SK-N-SH (cell line): ENCODE results near the gene A2M. TPM values are rescaled to one million over a fixed set of nuclear protein-coding genes. Genes with fewer than 3 reads are reported as not detected.

ENCODE experiments used
- CTCF ChIA-PET: fragments of 300-600, 350-600 bp; formaldehyde crosslinking; extraction: SDS; loops from one replicate; lab custom pipeline; 2021; lab: Yijun Ruan, JAX
- POLR2A ChIA-PET: fragments of 350-600 bp; sonication (Branson Sonifier 250); formaldehyde crosslinking; extraction: SDS; loops from one replicate; lab custom pipeline; 2020; ENCODE audit warnings: antibody characterized with exemption, inconsistent platforms; lab: Yijun Ruan, JAX
- DNase-seq: peaks from one replicate; pipeline ENCODE4 v3.0.0; 2012
- H2AFZ ChIP-seq: fragments of 200-600 bp; sonication (generic); 2 replicates; pipeline ENCODE4 v1.8.1; 2016; ENCODE audit warnings: antibody characterized with exemption, mild to moderate bottlenecking, low read depth
- H3F3A ChIP-seq: fragments of 200-600 bp; sonication (generic); replicated peaks from 2 replicates; pipeline ENCODE3; 2016; ENCODE audit warnings: antibody characterized with exemption, mild to moderate bottlenecking; ENCODE audit not compliant: insufficient read depth
- H3K27ac ChIP-seq, 2 experiments: fragments of 200-500 bp in 1 of 2; fragments of 200-600 bp in 1 of 2; sonication (Bioruptor generic) in 1 of 2; sonication (generic), shearing (Covaris generic) in 1 of 2; 2 replicates each; pipeline versions ENCODE4 v1.5.1 to v1.6.1; 2014 to 2016; ENCODE audit warnings: low read depth in 2 of 2, inconsistent platforms in 1 of 2, low read length in 1 of 2, mild to moderate bottlenecking in 1 of 2, mixed read lengths in 1 of 2
- H3K27me3 ChIP-seq: fragments of 200-600 bp; sonication (generic), shearing (Covaris generic); 2 replicates; pipeline ENCODE4 v1.6.1; 2016; ENCODE audit warnings: mixed run types; ENCODE audit not compliant: insufficient read depth
- H3K36me3 ChIP-seq, 2 experiments: fragments of 200-500 bp in 1 of 2; fragments of 200-600 bp in 1 of 2; sonication (Bioruptor generic) in 1 of 2; sonication (generic) in 1 of 2; replicated peaks in 1 of 2; 2 replicates each; pipeline versions ENCODE3 to v1.5.1; 2014 to 2016; ENCODE audit warnings: low read length in 1 of 2, mild to moderate bottlenecking in 1 of 2; ENCODE audit not compliant: insufficient read depth in 2 of 2, control insufficient read depth in 1 of 2
- H3K4me1 ChIP-seq, 2 experiments: fragments of 200-500 bp in 1 of 2; fragments of 200-600 bp in 1 of 2; sonication (Bioruptor generic) in 1 of 2; sonication (generic), shearing (Covaris generic) in 1 of 2; 2 replicates each; pipeline versions ENCODE4 v1.5.1 to v1.6.1; 2014 to 2016; ENCODE audit warnings: low read depth in 1 of 2, low read length in 1 of 2, mixed run types in 1 of 2; ENCODE audit not compliant: insufficient read depth in 2 of 2, control insufficient read depth in 1 of 2
- H3K4me2 ChIP-seq: fragments of 200-600 bp; sonication (generic), shearing (Covaris generic); 2 replicates; pipeline ENCODE4 v1.6.1; 2017; ENCODE audit warnings: mixed run types
- H3K4me3 ChIP-seq, 2 experiments: fragments of 200-500 bp in 1 of 2; fragments of 200-600 bp in 1 of 2; sonication (Bioruptor generic) in 1 of 2; sonication (generic), shearing (Covaris generic) in 1 of 2; 2 replicates each; pipeline versions ENCODE4 v1.5.1 to v1.8.1; 2014 to 2016; ENCODE audit warnings: low read depth in 2 of 2, inconsistent platforms in 1 of 2, low read length in 1 of 2, mild to moderate bottlenecking in 1 of 2, mixed read lengths in 1 of 2, moderate library complexity in 1 of 2
- H3K79me2 ChIP-seq: fragments of 200-600 bp; sonication (generic); 2 replicates; pipeline ENCODE4 v1.8.1; 2017; ENCODE audit warnings: mild to moderate bottlenecking; ENCODE audit not compliant: insufficient read depth
- H3K9ac ChIP-seq: fragments of 200-600 bp; sonication (generic); 2 replicates; pipeline ENCODE4 v1.6.1; 2017; ENCODE audit warnings: mixed run types
- H3K9me2 ChIP-seq: fragments of 200-600 bp; sonication (generic); 2 replicates; pipeline ENCODE4 v1.6.1; 2017; ENCODE audit warnings: mixed run types
- H3K9me3 ChIP-seq: fragments of 200-600 bp; sonication (generic); 2 replicates; pipeline ENCODE4 v1.6.1; 2017; ENCODE audit warnings: mixed run types, mild to moderate bottlenecking, moderate library complexity
- H4K20me1 ChIP-seq: fragments of 200-600 bp; sonication (generic); 2 replicates; pipeline ENCODE4 v1.6.1; 2017; ENCODE audit warnings: mild to moderate bottlenecking, mixed run types; ENCODE audit not compliant: insufficient read depth
- CHD2 ChIP-seq: fragments of 150-350 bp; IDR thresholded peaks from 2 replicates; pipeline ENCODE4 v1.6.1; 2018; ENCODE audit warnings: low read length; ENCODE audit not compliant: partially characterized antibody
- ELF1 ChIP-seq: IDR thresholded peaks from 2 replicates; pipeline ENCODE4 v1.4.0; 2012
- EP300 ChIP-seq, 2 experiments: IDR thresholded peaks; 2 replicates each; pipeline versions ENCODE4 v1.4.0 to v1.6.1; 2012; ENCODE audit warnings: borderline replicate concordance in 1 of 2, low read depth in 1 of 2, low read length in 1 of 2
- EZH2phosphoT487 ChIP-seq: fragments of 200-600 bp; sonication (generic); IDR thresholded peaks from 2 replicates; pipeline ENCODE4 v1.6.1; 2017; ENCODE audit warnings: low read depth, mixed run types, mild to moderate bottlenecking, antibody characterized with exemption, moderate library complexity, borderline replicate concordance
- GABPA ChIP-seq: IDR thresholded peaks from 2 replicates; pipeline ENCODE4 v1.4.0; 2012; ENCODE audit warnings: low read depth, mild to moderate bottlenecking
- JUND ChIP-seq: IDR thresholded peaks from 2 replicates; pipeline ENCODE4 v1.4.0; 2012
- MEF2A ChIP-seq: IDR thresholded peaks from 2 replicates; pipeline ENCODE4 v1.4.0; 2012; ENCODE audit warnings: low read depth, borderline replicate concordance
- NRF1 ChIP-seq: IDR thresholded peaks from 2 replicates; pipeline ENCODE4 v1.6.1; 2012; ENCODE audit warnings: low read depth, mild to moderate bottlenecking, low read length
- PBX3 ChIP-seq: IDR thresholded peaks from 2 replicates; pipeline ENCODE4; 2012
- RAD21 ChIP-seq: IDR thresholded peaks from 2 replicates; pipeline ENCODE4 v1.6.1; 2012; ENCODE audit warnings: mild to moderate bottlenecking, low read length
- RFX5 ChIP-seq: IDR thresholded peaks from 2 replicates; pipeline ENCODE4 v1.6.1; 2012; ENCODE audit warnings: mild to moderate bottlenecking, improper control_type of control experiment, low read length
- RXRA ChIP-seq: IDR thresholded peaks from 2 replicates; pipeline ENCODE4 v1.4.0; 2012; ENCODE audit warnings: low read depth, mild to moderate bottlenecking, borderline replicate concordance
- SMC3 ChIP-seq: IDR thresholded peaks from 2 replicates; pipeline ENCODE4 v1.6.1; 2012; ENCODE audit warnings: low read depth, low read length, improper control_type of control experiment
- YY1 ChIP-seq: IDR thresholded peaks from 2 replicates; pipeline ENCODE4 v1.4.0; 2012; ENCODE audit warnings: low read depth, mild to moderate bottlenecking
- WGBS: methylation state at CpG from one replicate; pipeline ENCODE4 v1.1.6; 2017; ENCODE audit warnings: low lambda C conversion rate; 5-methylcytosine and 5-hydroxymethylcytosine counted together
- polyA plus RNA-seq, 3 experiments: library from polyadenylated mRNA; depleted of rRNA; stranded (reverse); fragments of >200 nt; gene quantifications; 2 replicates each; pipeline ENCODE4 v1.2.3, GENCODE V29; 2012
- TF ChIP-seq, protein P1 (sequence below): IDR thresholded peaks from 2 replicates; pipeline ENCODE4 v1.4.0; 2012; ENCODE audit warnings: low read depth
- TF ChIP-seq, protein P2 (sequence below): IDR thresholded peaks from 2 replicates; pipeline ENCODE4 v1.4.0; 2012; ENCODE audit warnings: low read depth, borderline replicate concordance
- TF ChIP-seq, protein P3 (sequence below): fragments of 200-600 bp; sonication (generic); IDR thresholded peaks from 2 replicates; pipeline ENCODE4 v1.6.1; 2017; ENCODE audit warnings: antibody characterized with exemption, mild to moderate bottlenecking, moderate library complexity

A2M gene
- polyA plus RNA-seq, 1 of the 3 experiments (the other 2 are of a cell fraction) = not detected

DNA sequence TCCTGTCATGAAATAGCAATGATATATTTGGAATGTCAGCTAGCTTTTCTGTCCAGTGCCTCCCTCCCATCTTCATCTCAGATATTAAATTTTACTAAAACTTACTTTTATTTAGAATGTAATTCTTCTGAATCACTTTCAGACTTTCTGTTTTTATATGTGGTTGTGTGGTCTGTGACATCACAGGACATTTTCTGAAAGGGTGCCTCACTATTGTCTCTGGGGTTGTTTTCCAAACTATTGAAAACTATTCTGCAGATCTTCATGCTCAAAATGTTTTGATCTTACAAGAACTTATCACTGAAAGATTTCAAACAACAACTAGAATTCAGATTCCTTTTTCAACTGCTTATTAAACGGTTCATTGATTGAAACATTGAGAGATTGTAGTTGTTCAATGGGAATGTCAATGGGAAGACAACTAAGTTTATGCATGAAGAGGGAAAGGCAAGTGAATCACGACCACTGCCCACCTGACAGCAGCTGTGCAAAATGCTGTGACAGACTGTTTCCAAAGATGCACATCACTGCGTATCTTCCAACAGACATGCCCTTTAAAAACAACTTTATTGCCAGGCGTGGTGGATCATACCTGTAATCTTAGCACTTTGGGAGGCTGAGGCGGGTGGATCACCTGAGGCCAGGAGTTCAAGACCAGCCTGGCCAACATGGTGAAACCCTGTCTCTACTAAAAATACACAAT lies 75.1 kb downstream of the A2M start:
- Histone ChIP-seq H3F3A (no peaks in the 10 kb centered on the region), H3K27ac (no peak overlapping the region), H2AFZ (no peak overlapping the region), H3K9me3 (no peaks in the 10 kb centered on the region), H3K4me1 (no peaks in the 10 kb centered on the region), H3K4me3 (no peak overlapping the region), H3K9ac (no peak overlapping the region), H3K79me2 (no peaks in the 10 kb centered on the region), H3K4me2 (no peak overlapping the region), H3K9me2 (no peaks in the 10 kb centered on the region), H3K36me3 (no peaks in the 10 kb centered on the region), H4K20me1 (no peaks in the 10 kb centered on the region), H3K27me3 (no peaks in the 10 kb centered on the region)
- TF ChIP-seq, protein P1, sequence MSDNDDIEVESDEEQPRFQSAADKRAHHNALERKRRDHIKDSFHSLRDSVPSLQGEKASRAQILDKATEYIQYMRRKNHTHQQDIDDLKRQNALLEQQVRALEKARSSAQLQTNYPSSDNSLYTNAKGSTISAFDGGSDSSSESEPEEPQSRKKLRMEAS = no peak
- TF ChIP-seq YY1 (no peak), JUND (no peak), ELF1 (no peak), EZH2phosphoT487 (no peak), NRF1 (no peak), MEF2A (no peak), RFX5 (no peak)
- TF ChIP-seq, protein P2, sequence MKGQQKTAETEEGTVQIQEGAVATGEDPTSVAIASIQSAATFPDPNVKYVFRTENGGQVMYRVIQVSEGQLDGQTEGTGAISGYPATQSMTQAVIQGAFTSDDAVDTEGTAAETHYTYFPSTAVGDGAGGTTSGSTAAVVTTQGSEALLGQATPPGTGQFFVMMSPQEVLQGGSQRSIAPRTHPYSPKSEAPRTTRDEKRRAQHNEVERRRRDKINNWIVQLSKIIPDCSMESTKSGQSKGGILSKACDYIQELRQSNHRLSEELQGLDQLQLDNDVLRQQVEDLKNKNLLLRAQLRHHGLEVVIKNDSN = no peak
- TF ChIP-seq, protein P3, sequence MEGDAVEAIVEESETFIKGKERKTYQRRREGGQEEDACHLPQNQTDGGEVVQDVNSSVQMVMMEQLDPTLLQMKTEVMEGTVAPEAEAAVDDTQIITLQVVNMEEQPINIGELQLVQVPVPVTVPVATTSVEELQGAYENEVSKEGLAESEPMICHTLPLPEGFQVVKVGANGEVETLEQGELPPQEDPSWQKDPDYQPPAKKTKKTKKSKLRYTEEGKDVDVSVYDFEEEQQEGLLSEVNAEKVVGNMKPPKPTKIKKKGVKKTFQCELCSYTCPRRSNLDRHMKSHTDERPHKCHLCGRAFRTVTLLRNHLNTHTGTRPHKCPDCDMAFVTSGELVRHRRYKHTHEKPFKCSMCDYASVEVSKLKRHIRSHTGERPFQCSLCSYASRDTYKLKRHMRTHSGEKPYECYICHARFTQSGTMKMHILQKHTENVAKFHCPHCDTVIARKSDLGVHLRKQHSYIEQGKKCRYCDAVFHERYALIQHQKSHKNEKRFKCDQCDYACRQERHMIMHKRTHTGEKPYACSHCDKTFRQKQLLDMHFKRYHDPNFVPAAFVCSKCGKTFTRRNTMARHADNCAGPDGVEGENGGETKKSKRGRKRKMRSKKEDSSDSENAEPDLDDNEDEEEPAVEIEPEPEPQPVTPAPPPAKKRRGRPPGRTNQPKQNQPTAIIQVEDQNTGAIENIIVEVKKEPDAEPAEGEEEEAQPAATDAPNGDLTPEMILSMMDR = no peak
- WGBS = 27% methylated on average over 5 of the region's 5 CpGs
- ChIA-PET POLR2A (interaction anchor here (0.6 kb wide), 1 partner anchor 24 kb away, joined by 3 read pairs; no protein-coding TSS in a partner anchor), CTCF (interaction anchor here (0.7 to 1.9 kb wide), 4 partner anchors 9 to 150 kb away, joined by 3 to 13 read pairs (median 6); no protein-coding TSS in a partner anchor)
- no peak for DNase-seq

DNA sequence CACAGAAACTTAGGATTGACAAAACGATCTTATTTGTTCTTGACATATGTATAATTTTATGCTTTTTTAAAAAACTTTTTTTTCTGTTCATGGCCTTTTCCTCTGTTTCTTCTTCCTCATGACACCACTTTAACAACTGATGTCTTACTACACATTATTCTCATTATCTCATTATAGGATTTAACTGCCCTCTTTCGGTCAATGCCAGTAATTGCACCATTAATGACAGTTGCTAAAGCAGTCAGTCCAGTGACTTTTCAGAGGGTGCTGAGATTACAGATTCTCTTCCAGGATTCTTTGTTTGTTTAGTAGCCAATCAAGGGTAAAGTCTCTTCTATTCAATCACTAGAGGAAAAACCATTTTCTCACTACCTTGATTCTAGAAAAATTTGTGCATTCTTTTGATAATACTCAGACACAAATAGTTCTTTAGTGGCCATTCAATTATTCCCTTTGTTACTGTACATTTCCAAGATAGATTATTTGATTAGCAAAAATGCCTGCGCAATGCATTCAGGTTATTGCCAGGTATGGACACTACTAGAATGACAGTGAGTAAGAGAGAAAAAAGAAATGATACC lies 76.2 kb downstream of the A2M start:
- ChIA-PET CTCF (interaction anchor here (0.7 to 3.8 kb wide), 23 partner anchors 8 to 382 kb away, joined by 3 to 28 read pairs (median 4); partner anchors contain the start of genes M6PR and MFAP5), POLR2A (no interaction called here)
- Histone ChIP-seq H3K27ac (no peak overlapping the region), H3K79me2 (no peaks in the 10 kb centered on the region), H4K20me1 (no peaks in the 10 kb centered on the region), H3K9ac (no peak overlapping the region), H3K27me3 (no peaks in the 10 kb centered on the region), H3K4me2 (no peak overlapping the region), H3K36me3 (no peaks in the 10 kb centered on the region), H2AFZ (no peak overlapping the region), H3K4me3 (no peak overlapping the region; a peak in 1 of 4 replicates), H3K9me3 (no peaks in the 10 kb centered on the region), H3F3A (no peaks in the 10 kb centered on the region), H3K4me1 (no peaks in the 10 kb centered on the region), H3K9me2 (no peaks in the 10 kb centered on the region)
- WGBS = 4% methylated on average over 3 of the region's 3 CpGs
- DNase-seq = peak; percentile 69
- TF ChIP-seq RXRA = no peak
- peak; percentile 61 for TF ChIP-seq SMC3
- no peak for TF ChIP-seq PBX3
- TF ChIP-seq CHD2 = no peak
- TF ChIP-seq EP300 (IDR thresholded peaks at IDR 0.05; ENCODE audit: borderline replicate concordance in 1 of 2, low read depth in 1 of 2, low read length in 1 of 2) = no peak
- no peak for TF ChIP-seq GABPA
- TF ChIP-seq, protein P3 = peak; percentile 79
- TF ChIP-seq, protein P2 = no peak
- TF ChIP-seq RAD21 = peak; percentile 81
